T-helper 1 cell (primary cell): ENCODE data around the gene NBAS.
"Not testable (repeated sequence)": the region's sequence is repeated elsewhere in the genome, so short reads cannot be mapped to it uniquely, and the experiment has no call there.

Experiments
- DNase-seq, 5 donors: peaks; one replicate each; pipeline ENCODE4 v3.0.0-alpha.2; 2012 to 2020

The NBAS gene

GRCh38 chr2:15404511-15404910 lies 156.6 kb downstream of the NBAS start:
- not testable (repeated sequence) for DNase-seq

- DNase-seq, result no peak
These were observed 160.8 kb downstream of the NBAS start for GRCh38 chr2:15400240-15400826.

- no peak for DNase-seq
These were observed 161.9 kb downstream of the NBAS start for GRCh38 chr2:15399241-15399640.

GRCh38 chr2:15391751-15392150 lies 169.4 kb downstream of the NBAS start:
- no peak for DNase-seq

- DNase-seq, result no peak
These were observed 171.2 kb downstream of the NBAS start for GRCh38 chr2:15389895-15390294.

GRCh38 chr2:15389326-15389700 lies 171.8 kb downstream of the NBAS start:
- DNase-seq, result no peak

- no peak for DNase-seq
These were observed 172.5 kb downstream of the NBAS start for GRCh38 chr2:15388406-15389325.

- DNase-seq, result no peak
These were observed 175.9 kb downstream of the NBAS start for GRCh38 chr2:15385184-15385583.

- DNase-seq, result no peak
These were observed 177.3 kb downstream of the NBAS start for GRCh38 chr2:15383695-15384350.

GRCh38 chr2:15378148-15378908 lies 182.8 kb downstream of the NBAS start:
- DNase-seq, result peak in 1 of 5 donors; percentile 58

GRCh38 chr2:15377202-15377601 lies 183.9 kb downstream of the NBAS start:
- no peak for DNase-seq

- no peak for DNase-seq
These were observed 189.1 kb downstream of the NBAS start for GRCh38 chr2:15372019-15372418.

GRCh38 chr2:15369129-15369528 lies 192.0 kb downstream of the NBAS start:
- no peak for DNase-seq

- no peak for DNase-seq
These were observed 193.4 kb downstream of the NBAS start for GRCh38 chr2:15367715-15368114.

- no peak for DNase-seq
These were observed 193.9 kb downstream of the NBAS start for GRCh38 chr2:15367205-15367604.

GRCh38 chr2:15365411-15365810 lies 195.7 kb downstream of the NBAS start:
- no peak for DNase-seq

GRCh38 chr2:15364561-15364960 lies 196.6 kb downstream of the NBAS start:
- no peak for DNase-seq

- no peak for DNase-seq
These were observed 197.4 kb downstream of the NBAS start for GRCh38 chr2:15363734-15364133.

GRCh38 chr2:15363142-15363541 lies 198.0 kb downstream of the NBAS start:
- no peak for DNase-seq

GRCh38 chr2:15359716-15360531 lies 201.2 kb downstream of the NBAS start:
- DNase-seq, result no peak

GRCh38 chr2:15357922-15358321 lies 203.2 kb downstream of the NBAS start:
- no peak for DNase-seq

- DNase-seq, result no peak
These were observed 203.9 kb downstream of the NBAS start for GRCh38 chr2:15357186-15357585.
